Measurements from ENCODE around the gene HRH2.

The HRH2 gene

GRCh38 chr5:175709276-175709781 lies 51.5 kb downstream of the HRH2 start:
- no peak for TF ChIP-seq CTCF (IDR thresholded peaks at IDR 0.05; ENCODE audit: low read depth, low read length)
- H3K4me3 ChIP-seq (ENCODE audit: low read depth, low read length): no peak overlapping the region

- H3K4me3 ChIP-seq (ENCODE audit: low read depth, low read length): no peak overlapping the region
- TF ChIP-seq CTCF (IDR thresholded peaks at IDR 0.05; ENCODE audit: low read depth, low read length): no peak
Observed at GRCh38 chr5:175710326-175710725, 52.5 kb downstream of the HRH2 start.

- no peak for TF ChIP-seq CTCF (IDR thresholded peaks at IDR 0.05; ENCODE audit: low read depth, low read length)
- H3K4me3 ChIP-seq (ENCODE audit: low read depth, low read length): no peak overlapping the region
Observed at GRCh38 chr5:175711031-175711430, 53.2 kb downstream of the HRH2 start.

- H3K4me3 ChIP-seq (ENCODE audit: low read depth, low read length): no peak overlapping the region
- no peak for TF ChIP-seq CTCF (IDR thresholded peaks at IDR 0.05; ENCODE audit: low read depth, low read length)
Observed at GRCh38 chr5:175711472-175712312, 53.8 kb downstream of the HRH2 start.

GRCh38 chr5:175712313-175712680 lies 54.4 kb downstream of the HRH2 start:
- no peak for TF ChIP-seq CTCF (IDR thresholded peaks at IDR 0.05; ENCODE audit: low read depth, low read length)

GRCh38 chr5:175712681-175713085 lies 54.8 kb downstream of the HRH2 start:
- no peak overlapping the region for H3K4me3 ChIP-seq (ENCODE audit: low read depth, low read length)
- TF ChIP-seq CTCF (IDR thresholded peaks at IDR 0.05; ENCODE audit: low read depth, low read length): no peak

More at GRCh38 chr5:175712313-175712680, 54.4 kb downstream of the HRH2 start:
- no peak overlapping the region for H3K4me3 ChIP-seq (ENCODE audit: low read depth, low read length)

DNA sequence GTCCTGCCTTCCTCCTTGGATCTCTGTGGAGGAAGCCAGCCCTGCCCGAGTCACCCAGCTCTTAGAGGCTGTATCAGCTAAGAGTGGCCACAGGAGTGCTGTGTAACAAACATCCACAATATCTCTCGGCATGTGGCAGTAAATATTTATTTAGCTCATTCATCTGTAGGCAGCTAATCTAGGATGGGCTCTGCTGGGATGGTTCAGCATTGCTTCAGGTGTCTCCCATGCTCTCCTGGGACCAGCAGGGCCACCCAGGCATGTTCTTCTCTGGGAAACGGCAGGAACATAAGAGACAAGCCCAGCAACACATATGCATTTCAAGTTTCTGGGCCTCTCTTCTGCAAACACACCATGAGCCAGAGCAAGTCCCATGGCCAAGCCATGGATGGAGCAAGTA lies 56.1 kb downstream of the HRH2 start:
- no peak for TF ChIP-seq CTCF (IDR thresholded peaks at IDR 0.05; ENCODE audit: low read depth, low read length)

More for the DNA sequence above, 56.1 kb downstream of the HRH2 start:
- no peak overlapping the region for H3K4me3 ChIP-seq (ENCODE audit: low read depth, low read length)

Measured in WI38 (cell line).